CD4-positive, alpha-beta T cell (primary cell): ENCODE results near the gene RNF213. TPM values are rescaled to one million over a fixed set of nuclear protein-coding genes. Genes with fewer than 3 reads are reported as not detected.

ENCODE experiments used
- ATAC-seq: fragments of 200-7000 bp; cut with Tn5 transposase; one replicate; pipeline ENCODE4 v1.10.0; 2022; ENCODE audit warnings: mild to moderate bottlenecking; ENCODE audit not compliant: poor library complexity
- CTCF ChIA-PET: fragments of 350-600 bp; sonication (Branson Sonifier 250); formaldehyde crosslinking; loops from one replicate; lab custom pipeline; 2021; ENCODE audit warnings: antibody characterized with exemption, inconsistent platforms; lab: Charles Lee
- POLR2A ChIA-PET: fragments of 350-600 bp; sonication (Branson Sonifier 250); formaldehyde crosslinking; loops from one replicate; lab custom pipeline; 2021; ENCODE audit warnings: antibody characterized with exemption, inconsistent platforms; lab: Charles Lee
- DNase-seq, 14 experiments: peaks; one replicate each; pipeline ENCODE4 v3.0.0-alpha.2; 2013 to 2020; ENCODE audit warnings: mixed read lengths in 2 of 14
- H3K27ac ChIP-seq, 2 donors: one replicate each; pipeline versions ENCODE4 v1.5.1 to v1.7.0; 2013; ENCODE audit warnings: low read length in 2 of 2, low read depth in 1 of 2, mild to moderate bottlenecking in 1 of 2
- H3K27me3 ChIP-seq, 2 experiments: 1 replicate in 1 of 2; 2 replicates in 1 of 2; pipeline versions ENCODE4 v1.6.1 to v1.7.0; 2013; ENCODE audit warnings: low read length in 2 of 2, control low read depth in 1 of 2, mild to moderate bottlenecking in 1 of 2, moderate library complexity in 1 of 2; ENCODE audit not compliant: insufficient read depth in 2 of 2, control insufficient read depth in 1 of 2
- H3K36me3 ChIP-seq: one replicate; pipeline ENCODE4 v1.6.1; 2013; ENCODE audit warnings: low read length, control low read depth; ENCODE audit not compliant: insufficient read depth
- H3K4me1 ChIP-seq: one replicate; pipeline ENCODE4 v1.6.1; 2013; ENCODE audit warnings: low read length, control low read depth; ENCODE audit not compliant: insufficient read depth
- H3K4me3 ChIP-seq: one replicate; pipeline ENCODE4 v1.5.1; 2013; ENCODE audit warnings: mild to moderate bottlenecking, low read length, moderate library complexity
- H3K9me3 ChIP-seq, 2 experiments: 1 replicate in 1 of 2; 2 replicates in 1 of 2; pipeline versions ENCODE4 v1.6.1 to v1.7.0; 2013; ENCODE audit warnings: low read length in 2 of 2, mild to moderate bottlenecking in 2 of 2, control low read depth in 1 of 2, moderate library complexity in 1 of 2; ENCODE audit not compliant: control insufficient read depth in 1 of 2, insufficient read depth in 1 of 2
- H3K27ac Mint-ChIP-seq: one replicate; pipeline ENCODE4 v1.8.0; 2020; ENCODE audit warnings: mixed read lengths
- H3K27me3 Mint-ChIP-seq: one replicate; pipeline ENCODE4 v1.8.0; 2021; ENCODE audit warnings: mixed read lengths
- H3K36me3 Mint-ChIP-seq: one replicate; pipeline ENCODE4 v1.8.0; 2021; ENCODE audit warnings: low read depth, mixed read lengths
- H3K4me1 Mint-ChIP-seq: one replicate; pipeline ENCODE4 v1.8.0; 2021; ENCODE audit warnings: low read depth, mixed read lengths
- H3K4me3 Mint-ChIP-seq: one replicate; pipeline ENCODE4 v1.8.0; 2020; ENCODE audit warnings: mild to moderate bottlenecking, mixed read lengths
- H3K9me3 Mint-ChIP-seq: one replicate; pipeline ENCODE4 v1.8.0; 2020; ENCODE audit warnings: mixed read lengths
- CTCF ChIP-seq: fragments of 200-600 bp; IDR thresholded peaks from one replicate; pipeline ENCODE4 v1.8.0; 2022; ENCODE audit warnings: antibody characterized with exemption, mild to moderate bottlenecking
- intact Hi-C, 2 experiments: fragments of 100-400 bp; cut with DNase I in 1 of 2; cut with micrococcal nuclease in 1 of 2; formaldehyde crosslinking; loops; one replicate each; pipeline versions ENCODE4 v1.15.1 to v1.9.0; 2023 to 2025; cut with DNase I, micrococcal nuclease
- total RNA-seq, 174 experiments: library from RNA in 2 of 174; stranded (reverse) in 2 of 174; gene quantifications; one replicate each; pipeline ENCODE4 v1.2.3 and lab custom pipeline; 2021 to 2026

The RNF213 gene
- total RNA-seq, 2 experiments from 2014 or later: 290 to 312 TPM

DNA sequence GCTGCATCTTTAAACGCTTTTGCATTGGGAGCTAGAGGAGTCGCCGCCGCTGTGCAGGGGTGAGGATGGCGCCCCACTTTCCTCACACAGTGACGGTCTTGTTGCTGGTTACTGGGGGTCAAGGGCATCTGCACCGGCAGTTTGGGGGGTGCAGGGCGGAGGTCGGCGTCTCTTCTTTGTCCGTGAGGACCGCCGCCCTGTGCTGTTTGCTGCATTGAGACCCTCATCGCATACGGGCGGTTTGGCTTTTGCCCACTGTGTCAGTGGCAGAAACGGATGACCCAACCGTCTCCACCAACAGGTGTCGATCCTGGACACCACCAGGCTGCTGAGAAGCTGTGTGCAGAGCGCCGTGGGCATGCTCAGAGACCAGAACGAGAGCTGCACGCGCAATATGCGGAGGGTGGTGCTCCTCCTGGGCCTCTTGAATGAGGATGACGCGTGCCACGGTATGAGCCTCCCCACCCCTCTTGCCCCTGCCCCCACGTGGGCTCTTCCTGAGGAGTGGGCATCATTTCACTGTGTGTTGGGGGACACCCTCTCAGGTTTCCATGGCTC, 93.1 kb downstream of the RNF213 start:
- H3K36me3 Mint-ChIP-seq: peaks cover 91% of the 10 kb centered on the region
- Histone ChIP-seq H3K27me3 (no peaks in the 10 kb centered on the region), H3K27ac (no peak overlapping the region), H3K4me1 (no peaks in the 10 kb centered on the region), H3K36me3 (peaks cover 97% of the 10 kb centered on the region), H3K9me3 (no peaks in the 10 kb centered on the region), H3K4me3 (no peak overlapping the region)
- no peak overlapping the region for H3K27ac Mint-ChIP-seq
- intact Hi-C loops: no loop called here
- H3K9me3 Mint-ChIP-seq: no peaks in the 10 kb centered on the region
- POLR2A ChIA-PET: no interaction called here
- CTCF ChIA-PET: no interaction called here
- no peak overlapping the region for H3K4me3 Mint-ChIP-seq
- no peak for TF ChIP-seq CTCF
- DNase-seq: no peak
- ATAC-seq: no peak
- no peaks in the 10 kb centered on the region for H3K4me1 Mint-ChIP-seq
- H3K27me3 Mint-ChIP-seq: no peaks in the 10 kb centered on the region

DNA sequence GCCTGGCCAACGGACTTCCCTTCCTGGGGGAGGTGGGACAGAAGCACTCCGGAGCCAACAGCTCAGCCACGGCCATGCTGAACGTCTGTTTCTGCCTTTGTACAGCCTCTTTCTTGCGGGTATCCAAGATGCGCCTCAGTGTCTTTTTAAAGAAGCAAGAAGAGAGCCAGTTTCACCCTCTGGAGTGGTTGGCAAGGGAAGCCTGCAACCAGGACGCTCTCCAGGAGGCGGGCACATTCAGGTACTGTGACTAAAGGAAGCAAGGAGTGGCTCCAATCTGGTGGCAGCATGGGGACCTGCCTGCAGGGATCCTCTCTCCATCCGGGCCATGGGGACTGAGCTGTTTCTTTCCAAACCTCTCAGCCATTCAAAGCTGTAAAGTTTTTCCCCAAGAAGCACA, 93.7 kb downstream of the RNF213 start:
- Mint-ChIP-seq H3K4me3 (no peak overlapping the region), H3K36me3 (peaks cover 91% of the 10 kb centered on the region), H3K27ac (no peak overlapping the region), H3K27me3 (no peaks in the 10 kb centered on the region), H3K9me3 (no peaks in the 10 kb centered on the region), H3K4me1 (no peaks in the 10 kb centered on the region)
- ChIA-PET CTCF (no interaction called here), POLR2A (no interaction called here)
- H3K27me3 ChIP-seq: no peaks in the 10 kb centered on the region
- DNase-seq: no peak
- TF ChIP-seq CTCF: no peak
- intact Hi-C loops: no loop called here
- no peaks in the 10 kb centered on the region for H3K4me1 ChIP-seq
- no peaks in the 10 kb centered on the region for H3K9me3 ChIP-seq
- H3K4me3 ChIP-seq: no peak overlapping the region
- no peak overlapping the region for H3K27ac ChIP-seq
- ATAC-seq: no peak
- peaks cover 97% of the 10 kb centered on the region for H3K36me3 ChIP-seq

DNA sequence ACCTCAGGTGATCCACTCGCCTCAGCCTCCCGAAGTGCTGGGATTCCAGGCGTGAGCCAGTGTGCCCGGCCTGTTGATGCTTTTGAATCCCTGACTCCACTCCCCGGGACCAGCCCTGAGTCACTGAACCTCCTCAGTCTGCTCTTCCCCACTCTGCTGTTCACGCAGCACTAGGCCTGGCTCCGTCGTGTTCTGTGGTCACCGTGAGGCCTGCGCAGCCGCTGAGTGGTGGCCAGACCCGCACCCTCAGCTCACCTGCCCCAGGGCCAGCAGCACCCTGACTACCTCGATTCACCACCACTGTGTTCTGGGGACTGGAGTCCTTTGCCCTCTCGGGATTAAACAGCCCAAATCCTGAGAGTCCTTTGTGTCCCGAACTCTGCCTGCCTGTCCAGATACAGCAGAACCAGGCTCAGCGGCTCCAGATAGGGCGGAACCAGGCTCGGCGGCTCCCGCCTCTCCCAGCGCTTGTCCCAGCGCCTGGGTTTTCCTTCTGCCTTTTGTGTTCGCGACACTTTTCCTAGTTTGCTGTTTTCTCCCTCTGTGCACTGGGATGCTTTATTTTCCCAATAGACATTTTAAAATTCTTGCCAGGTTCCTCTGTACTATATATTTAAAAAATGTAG, 95.7 kb downstream of the RNF213 start:
- Mint-ChIP-seq H3K4me1 (no peaks in the 10 kb centered on the region), H3K27ac (no peak overlapping the region), H3K9me3 (no peaks in the 10 kb centered on the region), H3K4me3 (no peak overlapping the region), H3K27me3 (no peaks in the 10 kb centered on the region), H3K36me3 (peaks cover 91% of the 10 kb centered on the region)
- Histone ChIP-seq H3K27ac (no peak overlapping the region), H3K36me3 (peaks cover 96% of the 10 kb centered on the region), H3K4me3 (no peak overlapping the region), H3K27me3 (no peaks in the 10 kb centered on the region), H3K4me1 (no peaks in the 10 kb centered on the region), H3K9me3 (peaks cover 0 to 4% of the 10 kb centered on the region in 2 experiments)
- ChIA-PET POLR2A (no interaction called here), CTCF (no interaction called here)
- DNase-seq (no peak), ATAC-seq (no peak)
- intact Hi-C loops: no loop called here
- no peak for TF ChIP-seq CTCF
